IPS-20b (cell line): ENCODE results near the gene STK4.
"Not testable (repeated sequence)": the region's sequence is repeated elsewhere in the genome, so short reads cannot be mapped to it uniquely, and the experiment has no call there.

Source experiments
- H3K27ac ChIP-seq: one replicate; pipeline ENCODE4 v1.5.1; 2013; ENCODE audit warnings: low read length
- H3K27me3 ChIP-seq: 2 replicates; pipeline ENCODE4 v1.6.1; 2013; ENCODE audit warnings: mild to moderate bottlenecking, low read length, inconsistent platforms; ENCODE audit not compliant: insufficient read depth
- H3K36me3 ChIP-seq: 2 replicates; pipeline ENCODE4 v1.6.1; 2013; ENCODE audit warnings: low read depth, mild to moderate bottlenecking, inconsistent platforms, low read length, moderate library complexity; ENCODE audit not compliant: insufficient read depth
- H3K4me1 ChIP-seq: 2 replicates; pipeline ENCODE4 v1.6.1; 2013; ENCODE audit warnings: mild to moderate bottlenecking, control low read depth, inconsistent platforms, low read length, moderate library complexity; ENCODE audit not compliant: insufficient read depth
- H3K4me3 ChIP-seq: 2 replicates; pipeline ENCODE4 v1.5.1; 2013; ENCODE audit warnings: mild to moderate bottlenecking, low read length, inconsistent platforms
- H3K9ac ChIP-seq: 2 replicates; pipeline ENCODE4 v1.6.1; 2013; ENCODE audit warnings: low read depth, mild to moderate bottlenecking, inconsistent platforms, low read length, moderate library complexity
- H3K9me3 ChIP-seq: 2 replicates; pipeline ENCODE4 v1.6.1; 2013; ENCODE audit warnings: mild to moderate bottlenecking, low read depth, low read length, inconsistent platforms; ENCODE audit not compliant: insufficient read depth

STK4 gene

GRCh38 chr20:44993343-44993742, 27.0 kb downstream of the STK4 start:
- H3K36me3 ChIP-seq, result peaks cover 45% of the 10 kb centered on the region
- H3K4me3 ChIP-seq, result no peak overlapping the region
- no peaks in the 10 kb centered on the region for H3K9me3 ChIP-seq
- no peaks in the 10 kb centered on the region for H3K27me3 ChIP-seq
- H3K27ac ChIP-seq, result no peak overlapping the region
- H3K4me1 ChIP-seq, result peaks cover 5% of the 10 kb centered on the region; the same call in 1 of the 2 replicates
- H3K9ac ChIP-seq, result no peak overlapping the region

GRCh38 chr20:44997171-44997570, 30.9 kb downstream of the STK4 start:
- H3K27ac ChIP-seq, result no peak overlapping the region
- H3K9me3 ChIP-seq, result no peaks in the 10 kb centered on the region
- no peaks in the 10 kb centered on the region for H3K27me3 ChIP-seq
- no peak overlapping the region for H3K9ac ChIP-seq
- peaks cover 5% of the 10 kb centered on the region; the same call in 1 of the 2 replicates for H3K4me1 ChIP-seq
- no peak overlapping the region for H3K4me3 ChIP-seq
- peaks cover 72% of the 10 kb centered on the region for H3K36me3 ChIP-seq

- H3K4me1 ChIP-seq, result peaks cover 5% of the 10 kb centered on the region; the same call in 1 of the 2 replicates
- no peaks in the 10 kb centered on the region for H3K27me3 ChIP-seq
- peaks cover 77% of the 10 kb centered on the region for H3K36me3 ChIP-seq
- no peak overlapping the region for H3K4me3 ChIP-seq
- H3K27ac ChIP-seq, result no peak overlapping the region
- H3K9me3 ChIP-seq, result no peaks in the 10 kb centered on the region
- no peak overlapping the region for H3K9ac ChIP-seq
Observed at GRCh38 chr20:44997668-44998067, 31.4 kb downstream of the STK4 start.

GRCh38 chr20:45008521-45009049, 42.3 kb downstream of the STK4 start:
- Histone ChIP-seq H3K27ac (no peak overlapping the region), H3K4me1 (no peaks in the 10 kb centered on the region), H3K4me3 (no peak overlapping the region), H3K9me3 (no peaks in the 10 kb centered on the region), H3K9ac (no peak overlapping the region), H3K27me3 (no peaks in the 10 kb centered on the region), H3K36me3 (peaks cover 25% of the 10 kb centered on the region)

- Histone ChIP-seq H3K9ac (no peak overlapping the region), H3K36me3 (peaks cover 29% of the 10 kb centered on the region), H3K4me3 (no peak overlapping the region), H3K9me3 (no peaks in the 10 kb centered on the region), H3K27ac (no peak overlapping the region), H3K4me1 (peaks cover 4% of the 10 kb centered on the region; the same call in 1 of the 2 replicates), H3K27me3 (no peaks in the 10 kb centered on the region)
Observed at GRCh38 chr20:45010399-45010828, 44.1 kb downstream of the STK4 start.

GRCh38 chr20:45011108-45011526, 44.8 kb downstream of the STK4 start:
- Histone ChIP-seq H3K4me1 (peaks cover 4% of the 10 kb centered on the region; the same call in 1 of the 2 replicates), H3K27me3 (no peaks in the 10 kb centered on the region), H3K4me3 (no peak overlapping the region), H3K36me3 (peaks cover 23% of the 10 kb centered on the region), H3K27ac (no peak overlapping the region), H3K9me3 (no peaks in the 10 kb centered on the region), H3K9ac (no peak overlapping the region)

GRCh38 chr20:45012682-45013302, 46.5 kb downstream of the STK4 start:
- no peak overlapping the region for H3K4me3 ChIP-seq
- H3K9ac ChIP-seq, result no peak overlapping the region
- no peaks in the 10 kb centered on the region for H3K27me3 ChIP-seq
- peaks cover 13% of the 10 kb centered on the region; the same call in 1 of the 2 replicates for H3K36me3 ChIP-seq
- H3K9me3 ChIP-seq, result no peaks in the 10 kb centered on the region
- no peak overlapping the region for H3K27ac ChIP-seq
- H3K4me1 ChIP-seq, result peaks cover 20% of the 10 kb centered on the region

GRCh38 chr20:45014131-45014530, 47.8 kb downstream of the STK4 start:
- H3K9ac ChIP-seq, H3K4me3 ChIP-seq, H3K9me3 ChIP-seq, H3K27ac ChIP-seq, H3K27me3 ChIP-seq: not testable (repeated sequence)
- peaks cover 26% of the 10 kb centered on the region for H3K4me1 ChIP-seq
- H3K36me3 ChIP-seq, result peaks cover 12% of the 10 kb centered on the region; the same call in 1 of the 2 replicates

GRCh38 chr20:45014671-45015415, 48.5 kb downstream of the STK4 start:
- Histone ChIP-seq H3K4me3 (no peak overlapping the region), H3K36me3 (peaks cover 12% of the 10 kb centered on the region; the same call in 1 of the 2 replicates), H3K9me3 (no peaks in the 10 kb centered on the region), H3K4me1 (peaks cover 26% of the 10 kb centered on the region), H3K27me3 (no peaks in the 10 kb centered on the region), H3K9ac (no peak overlapping the region), H3K27ac (no peak overlapping the region)

- Histone ChIP-seq H3K36me3 (peaks cover 13% of the 10 kb centered on the region; the same call in 1 of the 2 replicates), H3K27me3 (no peaks in the 10 kb centered on the region), H3K4me1 (peaks cover 26% of the 10 kb centered on the region), H3K9ac (no peak overlapping the region), H3K27ac (no peak overlapping the region), H3K9me3 (no peaks in the 10 kb centered on the region), H3K4me3 (no peak overlapping the region)
Observed at GRCh38 chr20:45016089-45016671, 49.9 kb downstream of the STK4 start.

- Histone ChIP-seq H3K4me1 (peaks cover 26% of the 10 kb centered on the region), H3K36me3 (peaks cover 19% of the 10 kb centered on the region; the same call in 1 of the 2 replicates), H3K27me3 (no peaks in the 10 kb centered on the region), H3K9ac (peak overlapping the region; percentile 7; the same call in 1 of the 2 replicates), H3K27ac (no peak overlapping the region), H3K4me3 (no peak overlapping the region), H3K9me3 (no peaks in the 10 kb centered on the region)
Observed at GRCh38 chr20:45017281-45017680, 51.0 kb downstream of the STK4 start.
